NCI-H187 (cell line): ENCODE data around the gene CRELD2.

Source experiments
- DNase-seq, 2 experiments: peaks; one replicate each; lab custom pipeline; 2025; lab: John Stamatoyannopoulos, UW

Gene CRELD2, protein sequence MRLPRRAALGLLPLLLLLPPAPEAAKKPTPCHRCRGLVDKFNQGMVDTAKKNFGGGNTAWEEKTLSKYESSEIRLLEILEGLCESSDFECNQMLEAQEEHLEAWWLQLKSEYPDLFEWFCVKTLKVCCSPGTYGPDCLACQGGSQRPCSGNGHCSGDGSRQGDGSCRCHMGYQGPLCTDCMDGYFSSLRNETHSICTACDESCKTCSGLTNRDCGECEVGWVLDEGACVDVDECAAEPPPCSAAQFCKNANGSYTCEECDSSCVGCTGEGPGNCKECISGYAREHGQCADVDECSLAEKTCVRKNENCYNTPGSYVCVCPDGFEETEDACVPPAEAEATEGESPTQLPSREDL

DNA sequence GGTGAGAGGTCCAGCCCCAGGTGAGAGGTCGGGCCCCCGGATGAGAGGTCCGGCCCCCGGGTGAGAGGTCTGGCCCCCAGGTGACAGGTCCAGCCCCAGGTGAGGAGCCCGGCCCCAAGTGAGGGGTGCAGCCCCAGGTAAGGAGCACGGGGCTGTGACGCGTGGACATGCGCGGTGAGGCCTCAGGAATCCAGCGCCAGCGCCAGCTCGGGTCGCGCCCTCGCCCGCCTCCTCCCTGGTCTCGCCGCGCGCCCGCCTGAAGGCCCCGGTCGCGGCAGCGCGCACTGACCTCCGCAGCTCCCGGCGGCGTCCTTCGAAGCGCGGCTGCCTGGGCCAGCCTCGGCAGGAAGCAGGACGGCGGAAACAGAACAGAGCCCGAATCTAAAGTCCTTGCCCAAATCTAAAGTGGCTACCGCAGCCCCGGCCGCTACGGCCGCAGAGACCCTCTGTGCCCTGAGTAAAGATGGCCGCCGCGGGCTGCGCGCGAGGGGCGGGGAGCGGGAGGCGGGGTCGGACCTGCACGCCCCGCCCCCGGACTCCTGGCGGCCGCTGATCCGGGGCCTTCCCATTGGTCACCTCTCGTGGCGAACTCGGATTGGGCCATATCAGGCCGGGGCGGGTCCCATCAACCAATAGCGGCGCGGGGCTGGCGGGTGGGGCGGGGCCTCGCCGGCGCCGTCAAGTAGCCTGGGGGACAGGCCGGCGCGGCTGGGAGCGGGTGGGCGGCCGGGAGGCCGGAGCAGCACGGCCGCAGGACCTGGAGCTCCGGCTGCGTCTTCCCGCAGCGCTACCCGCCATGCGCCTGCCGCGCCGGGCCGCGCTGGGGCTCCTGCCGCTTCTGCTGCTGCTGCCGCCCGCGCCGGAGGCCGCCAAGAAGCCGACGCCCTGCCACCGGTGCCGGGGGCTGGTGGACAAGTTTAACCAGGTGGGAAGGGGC lies at the start of gene CRELD2, which contains the start of gene ALG12:
Gene CRELD2, plus strand, starts transcription at position 661 of the 937 bp plus-strand sequence. Its CDS starts 136 bp downstream, at position 797.
Gene ALG12, minus strand, starts transcription at position 465 of the 937 bp plus-strand sequence. CDS start 4,673 bp downstream, outside the sequence.
- peak; percentile 28 to 57 for DNase-seq

DNA sequence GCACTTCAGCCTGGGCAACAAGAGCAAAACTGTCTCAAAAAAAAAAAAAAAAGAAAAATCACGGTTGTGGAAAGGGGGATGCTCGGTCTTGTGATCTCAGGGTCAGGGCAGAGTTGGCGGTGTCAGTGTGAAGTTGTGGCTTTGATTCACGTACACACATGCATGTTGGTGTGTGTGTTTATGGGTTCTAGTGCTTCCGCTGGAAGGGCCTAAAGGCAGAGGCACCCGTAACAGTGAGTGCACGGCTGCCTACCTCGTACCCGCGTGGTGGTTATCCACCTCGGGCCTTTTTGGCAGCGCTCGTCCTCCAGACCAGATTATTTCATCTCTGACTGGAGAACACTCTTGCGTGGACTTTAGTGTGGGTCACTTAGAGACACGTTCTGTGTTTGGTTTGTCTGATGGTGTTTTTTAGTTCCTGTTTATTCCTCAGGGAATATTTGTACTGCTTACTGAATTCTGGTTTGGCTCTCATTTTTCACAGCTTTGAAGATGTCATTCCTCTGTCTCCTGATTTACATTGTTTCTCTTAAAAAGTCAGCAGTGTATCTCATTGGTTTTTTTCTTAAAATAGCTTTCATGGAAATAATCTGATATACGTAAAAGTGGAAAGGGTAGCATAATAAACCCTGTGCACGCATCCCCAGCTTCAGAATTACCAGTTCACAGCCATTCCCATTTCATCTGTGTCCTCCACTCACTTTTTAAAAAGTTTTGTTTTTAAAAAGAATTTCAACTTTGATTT lies 49.2 kb upstream of the CRELD2 start:
- no peak for DNase-seq

GRCh38 chr22:49869845-49870712 lies 48.4 kb upstream of the CRELD2 start:
- no peak for DNase-seq

DNA sequence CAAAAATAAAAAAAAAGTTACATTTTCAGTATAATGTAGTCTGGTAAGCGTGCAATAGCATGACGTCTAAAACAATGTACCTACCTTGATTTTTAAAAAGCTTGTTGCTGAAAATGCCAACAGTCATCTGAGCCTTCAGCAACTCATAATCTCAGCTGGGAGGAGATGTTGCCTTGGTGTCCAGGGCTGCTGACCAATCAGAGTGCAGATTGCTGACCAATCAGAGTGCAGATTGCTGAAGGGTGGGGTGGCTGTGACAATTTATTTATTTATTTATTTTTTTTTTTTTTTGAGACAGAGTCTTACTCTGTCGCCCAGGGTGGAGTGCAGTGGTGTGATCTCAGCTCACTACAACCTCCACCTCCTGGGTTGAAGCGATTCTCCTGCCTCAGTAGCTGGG lies 47.0 kb upstream of the CRELD2 start:
- no peak for DNase-seq

- no peak for DNase-seq
Observed at GRCh38 chr22:49872347-49872746, 46.1 kb upstream of the CRELD2 start.

DNA sequence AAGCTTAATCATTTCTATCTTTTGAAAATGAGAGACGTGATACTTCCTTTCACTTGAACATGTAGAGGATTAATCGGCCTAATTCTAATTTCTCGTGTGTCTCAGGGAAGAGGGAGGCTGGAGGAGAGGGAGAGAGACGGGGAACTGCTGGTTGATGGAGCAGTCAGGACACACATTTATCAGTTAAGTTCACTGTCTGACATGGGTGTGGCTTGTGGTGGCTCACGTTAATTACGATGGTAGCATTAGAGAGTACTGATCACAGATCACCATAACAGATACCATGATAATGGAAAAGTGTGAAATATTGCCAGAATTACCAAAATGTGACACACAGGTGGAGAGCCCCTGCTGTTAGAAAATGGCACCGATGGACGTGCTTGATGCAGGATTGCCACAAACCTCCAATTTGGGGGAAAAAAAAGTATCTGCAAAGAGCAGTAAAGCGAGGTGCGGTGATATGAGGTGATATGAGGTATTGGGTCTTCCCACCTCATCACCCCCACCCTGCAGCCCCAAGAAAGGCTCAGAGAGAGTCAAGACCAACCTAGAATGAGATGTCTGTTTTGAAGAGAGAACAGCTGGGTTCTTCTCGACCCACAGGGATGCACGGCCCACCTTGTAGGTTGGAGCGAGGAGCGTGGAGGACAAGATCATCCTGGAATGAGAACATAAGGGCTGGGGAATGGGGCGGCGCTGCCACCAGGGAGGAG lies 45.0 kb upstream of the CRELD2 start:
- no peak for DNase-seq

- no peak for DNase-seq
Observed at GRCh38 chr22:49877642-49878041, 40.8 kb upstream of the CRELD2 start.

- DNase-seq: no peak
Observed at GRCh38 chr22:49878206-49878605, 40.2 kb upstream of the CRELD2 start.

- DNase-seq: no peak
Observed at GRCh38 chr22:49879871-49880270, 38.6 kb upstream of the CRELD2 start.

- DNase-seq: no peak
Observed at GRCh38 chr22:49880281-49880680, 38.2 kb upstream of the CRELD2 start.

- no peak for DNase-seq
Observed at GRCh38 chr22:49881856-49882255, 36.6 kb upstream of the CRELD2 start.

GRCh38 chr22:49882519-49883293 lies 35.7 kb upstream of the CRELD2 start:
- no peak for DNase-seq

- no peak for DNase-seq
Observed at GRCh38 chr22:49883294-49883640, 35.2 kb upstream of the CRELD2 start.

- no peak for DNase-seq
Observed at GRCh38 chr22:49884075-49884474, 34.4 kb upstream of the CRELD2 start.

- DNase-seq: no peak
Observed at GRCh38 chr22:49884503-49885260, 33.8 kb upstream of the CRELD2 start.

GRCh38 chr22:49885281-49885680 lies 33.2 kb upstream of the CRELD2 start:
- DNase-seq: no peak

DNA sequence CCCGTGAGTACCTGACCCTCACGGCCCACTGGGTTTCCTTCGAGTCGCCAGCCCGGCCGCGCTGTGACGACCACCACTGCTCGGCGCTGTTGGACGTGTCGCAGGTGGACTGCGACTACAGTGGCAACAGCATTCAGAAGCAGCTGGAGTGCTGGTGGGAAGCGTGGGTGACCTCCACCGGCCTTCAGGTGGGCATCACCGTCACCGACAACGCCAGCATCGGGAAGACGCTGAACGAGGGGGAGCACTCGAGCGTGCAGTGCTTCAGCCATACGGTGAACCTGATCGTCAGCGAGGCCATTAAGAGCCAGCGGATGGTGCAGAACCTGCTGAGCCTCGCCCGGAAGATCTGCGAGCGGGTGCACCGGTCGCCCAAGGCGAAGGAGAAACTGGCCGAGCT lies 32.6 kb upstream of the CRELD2 start:
- no peak for DNase-seq

DNA sequence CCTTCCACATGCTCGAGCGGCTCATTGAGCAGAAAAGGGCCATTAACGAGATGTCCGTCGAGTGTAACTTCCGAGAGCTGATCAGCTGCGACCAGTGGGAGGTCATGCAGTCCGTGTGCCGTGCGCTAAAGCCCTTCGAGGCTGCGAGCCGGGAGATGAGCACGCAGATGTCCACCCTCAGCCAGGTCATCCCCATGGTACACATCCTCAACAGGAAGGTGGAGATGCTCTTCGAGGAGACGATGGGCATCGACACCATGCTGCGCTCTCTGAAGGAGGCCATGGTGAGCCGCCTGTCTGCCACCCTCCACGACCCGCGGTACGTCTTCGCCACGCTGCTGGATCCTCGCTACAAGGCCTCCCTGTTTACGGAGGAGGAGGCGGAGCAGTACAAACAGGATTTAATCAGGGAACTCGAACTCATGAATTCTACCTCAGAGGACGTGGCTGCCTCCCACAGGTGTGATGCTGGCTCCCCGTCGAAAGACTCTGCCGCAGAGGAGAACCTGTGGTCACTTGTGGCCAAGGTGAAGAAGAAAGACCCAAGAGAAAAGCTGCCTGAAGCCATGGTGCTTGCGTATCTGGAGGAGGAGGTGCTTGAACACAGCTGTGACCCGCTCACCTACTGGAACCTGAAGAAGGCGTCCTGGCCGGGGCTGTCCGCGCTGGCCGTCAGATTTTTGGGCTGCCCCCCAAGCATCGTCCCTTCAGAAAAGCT lies 31.9 kb upstream of the CRELD2 start:
- DNase-seq: no peak
